CD4-positive, alpha-beta T cell treated with Interleukin-15 for 1 hour (primary cell): Measurements from ENCODE around the gene BCL2L11.

ENCODE experiments used
- DNase-seq: peaks from one replicate; pipeline ENCODE4 v3.0.0-alpha.2; 2020

Gene BCL2L11

DNA sequence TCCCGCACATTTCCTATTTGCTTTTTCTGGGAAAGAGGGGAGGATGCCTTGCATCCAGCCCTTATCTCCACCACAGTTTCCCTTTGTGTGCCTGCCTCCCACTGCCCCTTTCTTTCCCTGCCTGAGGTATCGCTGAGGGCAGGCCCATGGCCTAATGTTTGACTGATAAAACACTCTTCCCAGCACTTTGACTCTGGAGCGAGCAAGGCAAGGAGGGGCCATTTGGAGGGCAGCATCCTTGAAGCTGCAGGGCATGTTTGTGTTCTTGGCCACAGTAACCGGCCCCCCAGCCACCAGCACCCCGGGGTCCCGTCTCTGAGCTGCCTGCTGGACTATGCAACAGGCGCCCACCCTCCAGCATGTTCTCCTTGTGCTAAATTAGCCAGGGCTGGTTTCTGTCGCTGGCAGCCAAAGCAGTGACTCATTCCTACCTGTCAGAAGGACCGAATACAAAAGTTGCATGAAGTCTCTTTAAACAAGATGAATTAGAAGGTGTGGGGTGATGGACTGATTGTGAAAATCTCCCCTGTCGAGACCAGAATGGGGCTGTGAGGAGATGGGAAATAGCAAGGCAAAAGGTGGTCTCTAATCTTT is 50.7 kb downstream of the BCL2L11 start:
- no peak for DNase-seq

DNA sequence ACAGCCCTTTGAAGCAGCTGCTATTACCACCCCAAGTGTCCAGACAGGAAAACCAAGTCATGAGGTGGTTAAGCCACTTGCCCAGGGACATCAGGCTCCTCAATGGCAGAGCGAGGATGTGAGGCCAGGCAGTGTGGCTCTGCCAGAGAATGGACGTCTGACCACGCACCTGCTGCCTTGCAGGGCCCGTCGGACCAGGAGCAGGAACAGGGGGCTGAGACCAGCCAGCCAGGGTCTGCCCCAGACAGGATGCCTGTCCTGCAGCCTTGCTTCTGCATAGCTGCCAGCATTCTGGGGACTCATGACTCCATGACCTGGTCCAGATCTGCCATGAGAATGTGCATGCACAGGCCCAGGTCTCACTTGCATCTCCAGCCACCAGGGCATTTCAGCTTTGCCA is 52.0 kb downstream of the BCL2L11 start:
- no peak for DNase-seq

DNA sequence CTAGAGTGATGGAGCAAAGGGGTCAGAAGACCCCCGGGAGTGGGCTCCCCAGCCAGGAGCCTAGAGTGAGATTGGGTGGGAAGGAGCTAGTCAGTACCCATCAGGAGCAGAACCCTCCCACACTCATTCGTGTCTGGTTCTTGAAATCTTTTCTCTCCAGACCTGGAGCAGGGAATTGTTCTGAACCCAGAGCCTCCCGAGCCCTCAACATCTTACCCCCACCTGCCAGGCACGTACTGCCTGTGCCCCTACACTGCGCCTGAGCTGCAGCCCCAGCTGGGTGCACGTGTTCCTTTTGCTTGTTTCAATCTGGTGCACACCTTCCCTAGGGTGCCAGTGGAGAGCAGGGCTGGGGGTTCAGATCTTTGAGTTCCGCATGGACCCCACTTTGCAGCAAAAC is 52.6 kb downstream of the BCL2L11 start:
- no peak for DNase-seq

DNA sequence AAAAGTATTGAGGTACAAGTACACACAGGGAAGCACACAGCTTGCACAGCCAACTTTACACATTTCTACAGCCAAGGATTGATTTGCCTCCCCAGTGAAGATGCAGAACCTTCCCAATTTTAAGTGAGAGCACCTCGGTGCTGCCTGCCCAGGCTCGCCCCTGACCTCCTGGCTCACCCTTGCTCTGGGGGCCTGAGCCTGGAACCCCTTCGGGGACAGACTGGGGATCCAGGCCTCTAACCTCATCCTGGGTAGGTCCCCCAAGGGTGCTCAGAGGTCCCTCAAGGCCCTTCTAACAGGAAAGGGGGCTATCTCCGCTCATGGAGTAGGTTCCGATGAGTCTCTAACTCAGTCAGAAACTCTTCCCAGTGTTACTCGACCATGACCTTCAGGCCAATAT is 53.1 kb downstream of the BCL2L11 start:
- DNase-seq = no peak

DNA sequence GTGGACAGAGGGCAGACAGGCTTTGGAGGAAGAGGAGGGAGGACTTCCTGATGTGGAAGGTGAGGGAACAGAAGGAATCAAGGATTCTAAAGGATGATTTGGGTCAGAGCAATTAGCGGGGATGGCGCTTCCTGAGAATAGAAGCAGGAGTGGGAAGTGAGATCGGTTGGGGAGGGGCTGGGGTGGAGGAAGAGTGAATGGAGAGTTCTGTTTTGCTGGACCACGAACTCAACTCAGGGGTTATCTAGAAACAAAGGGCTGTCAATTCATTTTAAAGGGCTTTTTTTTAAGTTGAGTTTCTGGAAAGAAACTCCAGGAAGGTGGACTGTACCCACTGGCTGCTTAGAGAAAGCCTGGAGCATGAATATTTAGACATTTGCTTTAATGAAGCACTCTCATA is 54.9 kb downstream of the BCL2L11 start:
- no peak for DNase-seq

DNA sequence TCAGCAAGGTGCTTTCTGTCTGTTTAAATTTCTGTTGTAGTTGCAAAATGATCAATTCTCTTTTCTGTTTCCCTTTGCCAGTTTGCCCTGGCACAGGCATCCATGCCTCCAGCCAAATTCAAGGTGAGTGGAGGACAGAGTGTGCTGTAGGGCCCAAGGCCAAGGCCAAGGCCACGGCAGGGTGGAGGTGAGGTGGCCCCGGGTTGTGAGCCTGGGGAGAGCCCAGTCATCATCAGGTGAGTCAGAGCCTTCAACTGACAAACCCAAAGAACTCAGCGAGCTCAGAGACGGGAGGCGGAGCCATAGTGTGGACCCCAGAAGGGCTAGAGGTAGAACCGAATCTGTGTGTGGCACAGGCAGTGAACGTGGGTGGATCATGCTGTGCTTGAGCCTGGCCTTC is 55.7 kb downstream of the BCL2L11 start:
- DNase-seq = no peak

DNA sequence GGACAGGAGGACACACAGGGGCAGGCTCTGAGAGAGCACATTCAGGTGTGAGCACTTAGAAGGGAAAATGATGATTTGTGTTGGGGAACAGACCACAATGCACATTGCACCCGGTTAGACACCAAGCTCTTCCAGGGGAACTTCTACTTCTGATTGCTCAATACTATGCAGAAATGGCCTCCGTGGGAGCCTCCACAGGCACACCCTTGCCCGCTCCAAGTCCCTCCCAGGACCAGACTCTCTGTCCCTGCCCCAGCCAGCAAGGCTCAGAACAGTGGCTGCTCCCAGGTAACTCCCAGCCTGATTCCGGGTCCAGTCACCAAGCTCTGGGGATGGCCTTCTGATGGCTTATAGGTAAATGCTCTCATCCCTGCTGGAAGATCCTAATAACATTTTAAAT is 56.2 kb downstream of the BCL2L11 start:
- no peak for DNase-seq

DNA sequence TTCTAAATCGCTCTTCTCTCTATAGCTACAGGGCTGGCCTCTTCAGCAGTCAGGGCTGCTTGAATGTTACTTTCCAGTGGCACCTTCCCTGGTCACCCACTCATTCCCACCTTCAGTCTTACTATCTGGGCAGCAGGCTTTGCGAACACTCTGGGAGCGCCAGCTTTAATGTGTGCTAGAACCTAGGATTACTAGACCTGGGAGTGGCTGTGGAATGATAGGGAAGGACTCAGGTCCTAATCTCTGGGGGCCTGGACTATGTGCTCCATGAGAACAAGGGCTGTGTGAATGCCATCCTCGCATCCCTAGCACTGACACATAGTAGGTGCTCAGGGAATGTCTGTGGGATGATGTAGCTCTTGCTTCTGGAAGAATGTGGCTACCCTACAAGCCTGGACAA is 57.6 kb downstream of the BCL2L11 start:
- no peak for DNase-seq

DNA sequence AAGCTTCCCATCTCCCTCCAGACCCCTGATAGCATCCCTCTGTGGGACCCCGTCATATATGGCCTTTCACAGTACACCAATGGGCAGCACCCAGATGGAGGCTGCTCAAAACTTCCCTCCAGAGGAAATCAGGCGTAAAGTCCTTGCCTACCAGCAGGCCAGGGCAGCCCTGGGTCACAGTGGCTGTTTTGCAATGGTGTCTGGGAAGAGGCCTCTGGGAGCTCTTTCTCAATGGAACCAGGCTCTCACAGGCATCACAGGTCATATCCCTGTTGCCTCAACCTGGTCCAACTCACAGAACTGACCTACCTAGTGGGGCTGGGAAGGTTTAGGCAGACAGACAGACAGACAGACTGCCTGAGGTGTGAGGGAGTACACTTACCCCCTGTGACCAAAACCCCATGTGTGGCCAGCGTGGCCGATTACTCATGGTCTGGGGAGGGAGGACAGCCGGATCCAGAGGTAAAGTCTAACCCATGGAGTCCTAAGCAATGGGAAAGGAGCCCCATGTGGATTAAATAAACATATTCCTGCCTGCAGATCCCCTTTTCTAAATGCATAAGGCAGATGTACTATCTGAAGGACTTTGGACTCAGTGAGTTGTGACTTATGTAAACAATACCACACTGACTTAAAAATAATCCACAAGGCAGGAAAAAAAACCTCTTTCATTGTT is 58.2 kb downstream of the BCL2L11 start:
- DNase-seq = no peak

DNA sequence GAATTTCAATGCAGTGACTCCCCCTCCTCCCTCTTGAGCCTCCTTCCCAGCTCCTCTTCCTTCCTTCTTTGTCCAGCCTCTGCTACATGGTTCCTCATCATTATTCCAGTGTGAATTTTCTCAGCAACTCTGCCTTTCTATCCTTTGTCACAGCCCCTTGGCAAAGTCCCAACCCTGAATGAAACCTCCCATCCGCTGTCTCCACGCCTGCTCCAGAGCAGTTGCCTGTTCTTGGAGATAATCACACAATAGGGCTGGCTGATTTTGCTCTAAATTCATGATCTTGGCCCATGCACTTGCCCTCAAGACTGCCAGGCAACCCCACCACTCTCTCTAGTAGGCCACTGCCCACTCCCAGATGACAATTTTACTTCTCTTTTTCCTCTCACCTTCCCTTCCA is 61.4 kb downstream of the BCL2L11 start:
- DNase-seq = no peak

DNA sequence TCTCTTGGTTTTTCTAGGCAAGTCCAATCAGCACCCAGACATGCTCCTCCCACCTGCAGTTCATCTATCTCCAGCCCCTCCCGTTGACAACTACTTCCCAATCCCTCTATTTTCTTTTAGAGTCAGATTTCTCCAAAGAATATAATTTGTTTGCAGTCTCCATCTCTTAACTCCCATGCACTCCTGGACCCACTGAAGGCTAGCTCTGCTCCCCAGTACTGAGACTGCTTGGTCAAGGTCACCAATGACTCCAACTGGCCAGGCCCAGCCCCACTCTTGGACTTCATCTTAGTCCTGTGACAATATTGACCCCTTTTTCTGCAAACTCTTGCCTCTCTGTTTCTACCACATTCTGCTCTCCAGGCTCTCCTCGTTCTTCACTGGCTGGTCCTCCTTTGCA is 62.0 kb downstream of the BCL2L11 start:
- no peak for DNase-seq

DNA sequence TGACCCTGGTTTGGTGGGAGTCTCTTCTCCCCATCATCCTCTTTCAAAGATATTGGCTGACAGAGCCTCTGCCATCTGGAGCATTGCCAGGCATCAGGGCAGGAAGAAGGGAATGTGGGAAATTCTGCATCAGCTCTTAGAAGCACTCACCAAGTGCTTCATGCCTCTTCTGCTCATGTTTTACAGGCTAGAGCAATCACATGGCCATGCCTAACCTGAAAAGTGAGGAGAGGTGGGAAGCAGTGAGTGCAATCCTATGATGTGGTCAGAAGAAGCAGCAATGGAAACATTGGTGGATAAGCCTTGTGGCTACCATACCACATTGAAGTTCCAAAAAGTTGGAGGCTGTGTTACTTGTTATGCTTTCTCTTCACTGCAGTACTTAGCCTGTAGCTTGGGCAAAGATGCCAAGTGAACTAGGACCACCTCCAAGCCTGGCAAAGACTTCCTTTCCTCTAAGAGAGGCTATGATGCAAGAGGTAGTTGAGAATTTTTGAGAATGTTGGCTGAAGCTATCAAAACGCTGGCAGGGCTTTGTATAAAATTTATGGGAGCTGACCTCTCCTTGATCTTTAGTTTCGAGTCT is 64.1 kb downstream of the BCL2L11 start:
- DNase-seq = no peak

DNA sequence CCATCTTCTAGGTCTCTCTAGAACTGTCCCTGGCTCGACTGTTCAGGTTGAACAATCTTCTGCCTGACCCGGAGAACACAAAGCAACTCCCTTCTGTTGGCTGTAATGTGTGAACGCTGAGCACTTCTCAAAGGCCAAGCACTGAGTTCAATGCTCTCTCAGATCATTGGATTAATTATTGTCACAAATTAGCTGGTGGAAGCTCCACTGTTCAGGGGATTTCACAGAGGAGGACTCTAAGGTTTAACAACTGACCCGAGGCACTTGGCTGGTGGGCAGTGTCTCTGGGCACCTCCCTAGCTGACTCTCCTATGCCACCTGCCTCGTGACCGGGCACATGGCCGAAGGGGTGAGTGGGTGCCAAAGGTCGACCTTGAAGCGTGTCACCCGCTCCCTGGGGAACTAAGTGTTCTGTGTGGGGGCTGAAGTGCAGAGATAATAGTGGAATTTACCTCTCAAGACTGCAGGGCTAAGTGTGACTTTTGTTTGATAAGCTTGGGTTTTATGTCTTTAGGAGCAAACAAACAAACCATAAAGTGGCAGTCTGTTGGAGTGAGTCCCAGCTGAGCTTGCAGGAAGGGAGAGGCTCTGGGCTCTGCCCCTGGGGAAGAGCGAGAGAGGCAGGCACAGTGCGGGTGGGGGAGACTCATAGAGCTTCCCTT is 64.8 kb downstream of the BCL2L11 start:
- DNase-seq = no peak

DNA sequence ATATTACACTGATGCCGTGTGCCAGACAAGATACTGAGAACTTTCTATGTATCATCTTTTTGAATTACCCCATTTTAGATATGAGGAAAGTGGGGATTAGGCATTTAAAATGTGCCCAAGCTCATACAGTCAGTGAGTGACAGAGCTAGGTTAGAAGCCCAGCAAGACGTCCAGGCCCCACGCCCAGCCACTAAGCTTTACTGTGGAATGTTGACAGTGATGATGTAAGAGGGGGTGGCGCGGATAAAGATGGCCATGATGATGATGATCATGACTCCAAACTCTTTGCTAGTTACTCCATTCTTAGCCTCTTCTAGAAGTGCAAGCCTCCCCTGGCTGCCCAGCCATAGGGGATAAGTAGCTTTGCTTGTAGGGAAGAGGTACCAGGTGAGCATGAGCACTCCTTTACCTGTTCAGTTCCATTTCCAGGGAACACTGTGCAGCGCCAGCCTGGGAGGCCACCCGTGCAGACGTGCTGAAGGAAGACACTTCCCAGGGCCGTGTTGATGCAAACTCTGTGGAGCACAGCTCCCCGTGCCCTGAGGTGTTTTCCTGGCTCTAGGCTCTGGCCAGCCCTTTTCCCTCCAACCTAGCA is 65.5 kb downstream of the BCL2L11 start:
- DNase-seq = no peak

DNA sequence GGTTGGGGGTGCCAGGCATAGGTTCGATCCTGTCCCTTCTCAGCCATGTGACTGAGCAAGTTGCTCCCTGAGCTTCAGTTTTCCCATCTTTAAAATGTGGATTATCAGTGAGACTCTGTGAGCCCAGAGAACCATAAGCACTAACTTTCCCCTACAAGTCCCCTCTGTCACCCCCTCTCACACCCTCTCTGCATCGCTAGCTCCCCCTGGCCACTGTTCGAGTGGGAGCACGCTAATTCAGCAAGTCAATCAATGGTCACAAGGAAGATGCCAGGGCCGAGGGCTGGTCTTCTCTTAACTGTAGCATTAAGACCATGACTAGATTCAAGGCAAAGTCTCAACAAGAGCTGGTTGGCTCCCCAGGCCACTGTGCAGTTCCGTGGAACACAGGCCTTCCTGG is 66.2 kb downstream of the BCL2L11 start:
- DNase-seq = no peak

DNA sequence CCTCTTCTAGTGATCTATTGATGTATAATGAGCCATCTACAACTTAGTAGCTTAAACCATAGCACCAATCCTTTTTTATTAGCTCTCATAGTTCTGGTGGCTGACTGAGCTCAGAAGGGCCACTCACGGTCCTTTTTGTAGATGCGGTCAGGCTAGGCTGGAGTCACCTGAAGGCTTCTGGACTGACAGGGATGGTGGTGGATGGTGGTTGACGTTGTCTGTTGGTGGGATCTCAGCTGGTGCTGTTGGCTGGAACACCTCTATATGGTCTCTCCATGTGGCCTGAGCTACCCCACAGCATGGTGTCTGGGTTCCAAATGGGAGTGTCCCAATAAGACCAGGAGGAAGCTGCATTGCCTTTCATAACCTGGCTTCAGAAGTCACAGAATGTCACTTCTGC is 68.0 kb downstream of the BCL2L11 start:
- no peak for DNase-seq

DNA sequence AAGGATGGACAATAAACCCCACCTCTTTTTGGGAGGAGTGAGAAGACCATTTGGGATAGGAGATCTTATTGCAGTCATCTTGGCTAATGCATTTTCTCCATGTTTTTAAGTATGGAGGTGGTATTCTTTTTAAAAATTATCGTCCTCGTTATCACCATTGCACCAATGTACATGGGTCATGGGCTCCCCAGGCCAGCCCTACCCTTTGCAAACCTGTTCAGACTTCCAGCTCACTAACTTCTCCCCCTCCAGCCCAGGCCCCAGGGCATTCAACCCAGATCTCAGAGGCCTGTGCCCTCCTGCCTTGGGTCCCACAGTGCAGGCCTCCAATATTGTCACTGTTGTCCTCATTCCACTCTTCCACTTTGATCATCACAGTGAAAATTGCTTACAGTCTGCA is 68.4 kb downstream of the BCL2L11 start:
- DNase-seq = no peak

DNA sequence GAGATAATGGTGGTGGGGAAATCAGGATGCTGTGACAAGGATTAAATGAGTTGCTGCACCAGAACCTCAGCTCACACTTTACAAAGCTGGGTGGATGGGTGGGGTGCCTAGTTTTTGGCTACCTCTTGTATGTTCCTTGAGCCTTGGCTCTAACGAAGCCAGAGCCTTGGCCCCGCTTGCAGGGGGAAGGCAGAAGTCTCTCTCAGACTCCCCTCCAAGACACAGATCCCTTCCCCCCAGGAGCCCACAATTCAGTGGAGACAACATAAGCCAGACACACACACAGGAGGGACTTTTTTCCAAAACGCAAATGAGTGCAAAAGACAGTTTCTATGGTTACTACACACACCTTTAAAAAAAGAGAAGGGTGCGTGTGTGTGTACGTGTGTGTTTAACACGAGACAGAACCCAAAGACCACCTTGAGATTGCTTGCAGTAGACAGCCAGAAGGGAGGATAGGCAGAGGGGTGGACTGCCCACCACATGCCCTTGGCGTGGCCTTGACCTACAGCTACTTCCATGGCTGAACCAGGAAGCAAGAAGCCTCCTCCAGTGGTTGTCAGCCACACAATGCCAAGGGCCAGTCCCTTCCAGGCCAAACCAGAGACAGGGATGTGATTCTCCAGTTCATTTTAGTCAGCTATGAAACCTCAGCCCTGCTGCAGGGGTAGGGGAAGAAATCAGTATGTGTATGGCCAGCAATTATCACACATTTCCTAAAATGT is 70.3 kb downstream of the BCL2L11 start:
- DNase-seq = no peak

DNA sequence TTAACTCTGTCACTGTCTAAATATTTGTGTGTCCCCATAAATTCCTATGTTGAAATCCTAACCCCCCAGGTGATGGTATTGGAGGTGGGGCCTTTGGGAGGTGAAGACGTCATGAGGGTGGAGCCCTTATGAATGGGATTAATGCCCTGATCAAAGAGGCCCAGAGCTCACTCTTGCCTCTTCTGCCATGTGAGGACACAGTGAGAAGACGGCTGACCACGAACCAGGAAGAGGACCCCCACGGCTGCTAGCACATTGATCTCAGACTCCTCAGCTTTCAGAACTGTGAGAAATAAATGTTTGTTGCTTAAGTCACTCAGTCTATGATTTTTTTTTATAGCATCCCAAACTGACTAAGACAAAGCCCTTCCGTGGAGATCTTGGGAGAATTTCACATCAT is 71.2 kb downstream of the BCL2L11 start:
- no peak for DNase-seq

DNA sequence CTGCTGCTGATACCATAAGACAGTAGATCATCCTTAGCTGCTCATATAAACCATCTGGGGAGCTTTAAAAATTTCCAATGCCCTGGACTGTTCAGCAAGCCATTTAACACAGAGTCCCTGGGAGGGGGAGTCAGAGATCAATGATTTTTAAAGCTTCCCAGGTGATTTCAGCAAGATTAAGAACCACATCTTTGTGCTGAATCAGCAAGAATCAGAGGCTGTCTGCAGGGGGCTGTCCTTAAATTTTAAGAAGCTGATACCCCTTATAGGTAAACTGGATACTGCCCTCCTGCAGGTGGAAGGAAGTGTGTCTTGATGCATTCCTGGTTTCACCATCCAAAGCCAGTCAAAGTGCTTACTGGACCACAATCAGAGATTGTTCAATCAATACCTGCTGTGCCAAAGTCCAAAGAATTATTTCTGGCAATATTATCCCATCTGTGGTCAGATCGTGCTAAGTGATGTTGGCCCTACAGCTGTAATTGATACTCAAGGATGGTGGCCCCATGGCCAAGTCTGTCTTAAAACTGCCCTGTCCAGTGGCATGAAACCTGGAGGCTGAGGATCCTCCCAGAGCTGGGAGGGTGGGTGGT is 72.2 kb downstream of the BCL2L11 start:
- DNase-seq = no peak

DNA sequence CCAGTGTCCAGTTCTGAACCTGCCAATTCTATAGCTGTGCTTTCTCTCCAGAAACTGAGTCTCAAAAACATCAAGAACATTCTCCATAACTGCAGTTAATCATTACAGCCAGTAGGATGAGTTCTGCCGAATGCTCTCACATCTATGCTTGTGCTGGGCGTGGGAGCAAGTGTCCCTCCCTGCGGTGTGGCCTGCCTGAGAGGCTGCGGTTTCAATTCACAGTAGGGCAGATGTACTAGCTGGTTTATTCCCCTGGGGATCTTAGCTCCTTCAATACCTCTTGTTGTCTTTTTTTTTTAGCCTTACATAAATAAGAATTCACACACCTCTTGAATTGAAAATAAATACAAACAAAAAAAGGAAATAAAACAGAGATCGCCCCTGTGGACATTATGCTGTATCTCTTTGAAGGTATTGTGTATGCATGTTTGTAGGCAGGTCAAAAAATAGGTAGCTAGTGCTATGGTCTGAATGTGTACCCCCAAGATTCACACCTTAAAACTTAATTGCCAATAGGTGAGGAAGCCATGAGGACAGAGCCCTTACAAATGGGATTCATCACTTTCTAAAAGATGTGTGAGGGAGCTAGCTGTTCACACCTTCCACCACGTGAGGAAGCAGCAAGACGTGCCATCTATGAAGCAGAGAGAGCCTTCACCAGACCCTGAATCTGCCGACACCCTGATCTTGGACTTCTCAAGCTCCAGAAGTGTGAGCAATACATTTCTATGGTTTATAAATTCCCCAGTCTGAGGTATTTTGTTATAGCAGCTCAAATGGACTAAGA is 74.3 kb downstream of the BCL2L11 start:
- DNase-seq = no peak

DNA sequence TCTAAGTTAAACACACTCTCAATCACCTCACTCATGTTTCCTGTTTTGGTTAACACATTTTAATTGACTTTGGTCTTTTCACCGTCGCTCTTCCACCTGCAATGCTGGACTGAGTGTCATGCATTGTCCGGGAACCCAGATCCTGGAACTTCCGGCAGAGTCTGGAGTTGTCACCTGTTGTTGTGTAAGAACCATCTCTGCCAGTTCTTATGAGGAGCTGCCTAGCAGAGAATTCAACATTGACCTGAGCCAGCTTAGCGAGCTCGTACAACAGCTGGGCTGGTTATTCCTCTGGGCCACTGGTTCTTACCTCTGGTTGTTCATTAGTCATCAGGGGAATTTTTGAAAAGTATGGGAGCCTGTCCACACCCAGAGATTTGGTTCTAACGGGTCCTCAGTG is 75.7 kb downstream of the BCL2L11 start:
- no peak for DNase-seq
